GM12878 (cell line): Measurements from ENCODE around the gene PLCB4. TPM values are rescaled to one million over a fixed set of nuclear protein-coding genes. Genes with fewer than 3 reads are reported as not detected.

ENCODE experiments used
- ATAC-seq: fragments of 200-7000 bp; cut with Tn5 transposase; 3 replicates; pipeline ENCODE4 v1.9.1; 2020; ENCODE audit warnings: mild to moderate bottlenecking, moderate library complexity
- BruUV-seq: library from RNA; stranded (reverse); fragments of 400-500 nt; replicated peaks from 2 replicates; lab custom pipeline; 2021; lab: Mats Ljungman, UMichigan
- CTCF ChIA-PET: fragments of 300-600 bp; sonication (Branson Sonifier 250); formaldehyde crosslinking; extraction: SDS; loops from one replicate; lab custom pipeline; 2021; ENCODE audit warnings: inconsistent platforms; lab: Yijun Ruan, JAX
- POLR2A ChIA-PET: fragments of 350-600 bp; formaldehyde crosslinking; extraction: SDS; loops from one replicate; lab custom pipeline; 2021; ENCODE audit warnings: inconsistent platforms; lab: Charles Lee
- RAD21 ChIA-PET: fragments of 300-600 bp; sonication (Branson Sonifier 250); formaldehyde crosslinking; loops from one replicate; lab custom pipeline; 2023; ENCODE audit warnings: antibody characterized with exemption; ENCODE audit not compliant: unreplicated experiment; lab: Charles Lee
- SMC1A ChIA-PET: fragments of 300-600 bp; sonication (Branson Sonifier 250); formaldehyde crosslinking; loops from one replicate; lab custom pipeline; 2023; ENCODE audit not compliant: unreplicated experiment, uncharacterized antibody; lab: Charles Lee
- DNase-seq: peaks from one replicate; pipeline ENCODE4 v3.0.0-alpha.2; 2011; ENCODE audit warnings: low read depth, low spot score
- FAIRE-seq: peaks from 3 replicates; lab custom pipeline; 2011; peaks lifted over from hg19 to GRCh38; lab: Jason Lieb, UNC
- H2AFZ ChIP-seq: 2 replicates; pipeline ENCODE4 v1.6.0; 2011; ENCODE audit warnings: low read depth, low read length, control low read depth; ENCODE audit not compliant: control insufficient read depth
- H3K27ac ChIP-seq: 2 replicates; pipeline ENCODE4 v1.5.1; 2011; ENCODE audit warnings: control low read depth; ENCODE audit not compliant: control insufficient read depth, insufficient read depth
- H3K27me3 ChIP-seq, 2 experiments: replicated peaks in 1 of 2; 2 replicates each; pipeline versions ENCODE4 v1.6.0 to v1.6.1; 2011; ENCODE audit warnings: low read length in 1 of 2; ENCODE audit not compliant: control insufficient read depth in 2 of 2, insufficient read depth in 2 of 2
- H3K36me3 ChIP-seq, 2 experiments: 2 replicates each; pipeline ENCODE4 v1.5.1; 2011; ENCODE audit warnings: low read length in 1 of 2; ENCODE audit not compliant: control insufficient read depth in 2 of 2, insufficient read depth in 2 of 2
- H3K4me1 ChIP-seq: 2 replicates; pipeline ENCODE4 v1.6.1; 2011; ENCODE audit warnings: mild to moderate bottlenecking, low read length, moderate library complexity, mixed read lengths; ENCODE audit not compliant: control insufficient read depth, insufficient read depth
- H3K4me2 ChIP-seq: 2 replicates; pipeline ENCODE4 v1.6.0; 2011; ENCODE audit warnings: control low read depth; ENCODE audit not compliant: control insufficient read depth, insufficient read depth
- H3K4me3 ChIP-seq: fragments of 200-600 bp; sonication (generic); 2 replicates; pipeline ENCODE4 v1.5.1; 2016
- H3K79me2 ChIP-seq: 2 replicates; pipeline ENCODE4 v1.6.0; 2011; ENCODE audit warnings: low read length; ENCODE audit not compliant: control insufficient read depth, insufficient read depth
- H3K9ac ChIP-seq: 2 replicates; pipeline ENCODE4 v1.8.0; 2011; ENCODE audit warnings: low read length, control low read depth, mixed read lengths; ENCODE audit not compliant: control insufficient read depth, insufficient read depth
- H3K9me3 ChIP-seq: replicated peaks from 3 replicates; pipeline ENCODE4 v1.5.1; 2011; ENCODE audit warnings: mild to moderate bottlenecking, low read length; ENCODE audit not compliant: control insufficient read depth, insufficient read depth
- H4K20me1 ChIP-seq: 2 replicates; pipeline ENCODE4 v1.6.0; 2011; ENCODE audit not compliant: control insufficient read depth, insufficient read depth
- CBFB ChIP-seq: IDR thresholded peaks from 2 replicates; pipeline ENCODE4 v1.6.1; 2016; ENCODE audit warnings: antibody characterized with exemption, low read depth
- ESRRA ChIP-seq: IDR thresholded peaks from 2 replicates; pipeline ENCODE4 v1.6.1; 2012; ENCODE audit warnings: mild to moderate bottlenecking, low read length, improper control_type of control experiment
- FOXK2 ChIP-seq: fragments of 450-650 bp; IDR thresholded peaks from 2 replicates; pipeline ENCODE4 v1.6.1; 2017; ENCODE audit warnings: mild to moderate bottlenecking, moderate library complexity
- IRF4 ChIP-seq: IDR thresholded peaks from 2 replicates; pipeline ENCODE4 v1.6.1; 2011; ENCODE audit warnings: low read depth, low read length
- LARP7 ChIP-seq: fragments of 450-650 bp; IDR thresholded peaks from 2 replicates; pipeline ENCODE4 v1.6.1; 2017; ENCODE audit warnings: mild to moderate bottlenecking
- SIN3A ChIP-seq: IDR thresholded peaks from 2 replicates; pipeline ENCODE4 v1.6.1; 2012; ENCODE audit warnings: low read depth, low read length, improper control_type of control experiment
- TARDBP ChIP-seq: IDR thresholded peaks from 2 replicates; pipeline ENCODE4 v1.6.1; 2016; ENCODE audit warnings: borderline replicate concordance
- TCF3 ChIP-seq: IDR thresholded peaks from 2 replicates; pipeline ENCODE4 v1.6.1; 2012; ENCODE audit warnings: low read depth, mild to moderate bottlenecking, low read length, borderline replicate concordance; ENCODE audit not compliant: insufficient read depth
- TCF7 ChIP-seq: IDR thresholded peaks from 2 replicates; pipeline ENCODE4 v1.6.1; 2014; ENCODE audit warnings: antibody characterized with exemption, borderline replicate concordance
- USF2 ChIP-seq: IDR thresholded peaks from 2 replicates; pipeline ENCODE4 v1.6.1; 2011; ENCODE audit warnings: low read depth, low read length, improper control_type of control experiment, borderline replicate concordance
- ZBTB11 ChIP-seq: fragments of 450-650 bp; formaldehyde crosslinking; IDR thresholded peaks from 2 replicates; pipeline ENCODE4 v1.5.0; 2022; ENCODE audit warnings: mild to moderate bottlenecking, missing genetic modification characterization
- ZNF384 ChIP-seq: IDR thresholded peaks from 2 replicates; pipeline ENCODE4 v1.6.1; 2012; ENCODE audit warnings: low read depth, mild to moderate bottlenecking, low read length, improper control_type of control experiment, borderline replicate concordance
- ZSCAN29 ChIP-seq: fragments of 450-650 bp; IDR thresholded peaks from 2 replicates; pipeline ENCODE4 v1.6.1; 2017; ENCODE audit warnings: mild to moderate bottlenecking, moderate library complexity
- ZZZ3 ChIP-seq: IDR thresholded peaks from 2 replicates; pipeline ENCODE4 v1.6.1; 2011; ENCODE audit warnings: low read depth; ENCODE audit not compliant: control insufficient read depth, insufficient read length
- WGBS: methylation state at CpG from one replicate; pipeline ENCODE4 v1.1.6; 2016; ENCODE audit warnings: low lambda C conversion rate; ENCODE audit not compliant: insufficient replicate concordance, insufficient coverage; ENCODE audit errors: missing lambda C conversion rate; 5-methylcytosine and 5-hydroxymethylcytosine counted together
- in situ Hi-C: fragments of 300-500 bp; cut with MboI; formaldehyde crosslinking; loops from 9 replicates; pipeline ENCODE4 v1.14.3; 2018; ENCODE audit warnings: mixed read lengths
- intact Hi-C: fragments of 100-400 bp; cut with micrococcal nuclease; formaldehyde crosslinking; loops from one replicate; pipeline ENCODE4 v1.14.2; 2022; ENCODE audit not compliant: unreplicated experiment
- polyA plus RNA-seq, 11 experiments: library from polyadenylated mRNA; depleted of rRNA in 4 of 11; unstranded in 6 of 11; stranded (reverse) in 5 of 11; fragments of >200 nt; fragmentation: Nextera tagmentation in 4 of 11; fragmentation: Illumina TruSeq in 1 of 11; extraction: Ambion mirVana in 4 of 11; extraction: Trizol in 1 of 11; gene quantifications; 1 replicate in 1 of 11; 2 replicates in 10 of 11; pipeline versions ENCODE4 v1.2.1 to v1.2.3, GENCODE V29; 2011 to 2016; ENCODE audit warnings: inconsistent platforms in 2 of 11, missing spikeins in 2 of 11, low read depth in 1 of 11
- total RNA-seq, 4 experiments: library from RNA; depleted of rRNA in 3 of 4; stranded (reverse); fragments of >200 nt in 3 of 4; fragmentation: Illumina TruSeq in 1 of 4; extraction: Trizol in 1 of 4; gene quantifications; 2 replicates each; pipeline versions ENCODE4 v1.2.1 to v1.2.3, GENCODE V29; 2013 to 2021
- TF ChIP-seq, protein P1 (sequence below): fragments of 150-350 bp; IDR thresholded peaks from 2 replicates; pipeline ENCODE4 v1.6.1; 2014; ENCODE audit warnings: mild to moderate bottlenecking, low read depth, low read length

Gene PLCB4
- total and polyA plus RNA-seq, 10 of the 15 experiments (the other 5 are each of a cell fraction or from before 2014, with no cell fraction given), result not detected

DNA sequence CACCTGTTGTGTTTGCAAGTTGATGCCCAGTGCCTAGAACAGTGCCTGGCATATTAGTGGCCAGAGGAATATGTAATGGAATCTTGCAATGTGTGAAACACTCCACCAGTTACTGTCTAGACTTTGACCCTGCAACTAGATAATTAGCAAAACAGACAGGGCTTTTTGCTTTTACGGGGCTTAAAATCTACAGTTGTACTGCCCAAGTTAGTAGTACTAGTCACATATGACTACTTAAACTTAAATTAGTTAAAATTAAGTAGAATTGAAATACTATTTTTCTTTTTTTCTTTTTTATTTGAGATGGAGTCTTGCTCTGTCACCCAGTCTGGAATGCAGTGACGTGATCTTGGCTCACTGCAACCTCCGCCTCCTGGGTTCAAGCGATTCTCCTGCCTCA, 44.3 kb upstream of the PLCB4 start:
- FAIRE-seq (no peak), DNase-seq (no peak), ATAC-seq (no peak)
- Histone ChIP-seq H3K9ac (no peak overlapping the region), H3K4me3 (no peak overlapping the region), H2AFZ (no peak overlapping the region), H3K79me2 (no peaks in the 10 kb centered on the region), H3K36me3 (no peaks in the 10 kb centered on the region), H3K27ac (no peak overlapping the region), H3K4me2 (no peak overlapping the region), H3K27me3 (no peaks in the 10 kb centered on the region), H3K9me3 (no peaks in the 10 kb centered on the region), H4K20me1 (no peaks in the 10 kb centered on the region), H3K4me1 (no peaks in the 10 kb centered on the region)
- ChIA-PET SMC1A (no interaction called here), CTCF (no interaction called here), RAD21 (no interaction called here), POLR2A (no interaction called here)
- TF ChIP-seq IRF4, result no peak
- no peak for TF ChIP-seq ZZZ3
- TF ChIP-seq ZBTB11, result no peak
- no peak for TF ChIP-seq ESRRA
- TF ChIP-seq CBFB, result no peak
- no peak for TF ChIP-seq TCF3
- no peak for TF ChIP-seq USF2
- no peak for TF ChIP-seq ZNF384
- TF ChIP-seq ZSCAN29, result no peak
- no peak for TF ChIP-seq TCF7
- TF ChIP-seq, protein P1, sequence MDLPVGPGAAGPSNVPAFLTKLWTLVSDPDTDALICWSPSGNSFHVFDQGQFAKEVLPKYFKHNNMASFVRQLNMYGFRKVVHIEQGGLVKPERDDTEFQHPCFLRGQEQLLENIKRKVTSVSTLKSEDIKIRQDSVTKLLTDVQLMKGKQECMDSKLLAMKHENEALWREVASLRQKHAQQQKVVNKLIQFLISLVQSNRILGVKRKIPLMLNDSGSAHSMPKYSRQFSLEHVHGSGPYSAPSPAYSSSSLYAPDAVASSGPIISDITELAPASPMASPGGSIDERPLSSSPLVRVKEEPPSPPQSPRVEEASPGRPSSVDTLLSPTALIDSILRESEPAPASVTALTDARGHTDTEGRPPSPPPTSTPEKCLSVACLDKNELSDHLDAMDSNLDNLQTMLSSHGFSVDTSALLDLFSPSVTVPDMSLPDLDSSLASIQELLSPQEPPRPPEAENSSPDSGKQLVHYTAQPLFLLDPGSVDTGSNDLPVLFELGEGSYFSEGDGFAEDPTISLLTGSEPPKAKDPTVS, result no peak
- no peak for TF ChIP-seq TARDBP
- TF ChIP-seq FOXK2, result no peak
- no peak for TF ChIP-seq SIN3A
- no peak for TF ChIP-seq LARP7
- intact Hi-C loops (loop anchor here (5.0 kb wide), 1 partner anchor 47 kb away; no protein-coding TSS in a partner anchor), in situ Hi-C loops (loop anchor here (5.0 kb wide), 1 partner anchor 48 kb away; no protein-coding TSS in a partner anchor)
- 52% methylated on average over 4 of the region's 4 CpGs for WGBS
- BruUV-seq, result no TSS peak
